ENCODE results near the gene PLEKHH2.

PLEKHH2 gene

DNA sequence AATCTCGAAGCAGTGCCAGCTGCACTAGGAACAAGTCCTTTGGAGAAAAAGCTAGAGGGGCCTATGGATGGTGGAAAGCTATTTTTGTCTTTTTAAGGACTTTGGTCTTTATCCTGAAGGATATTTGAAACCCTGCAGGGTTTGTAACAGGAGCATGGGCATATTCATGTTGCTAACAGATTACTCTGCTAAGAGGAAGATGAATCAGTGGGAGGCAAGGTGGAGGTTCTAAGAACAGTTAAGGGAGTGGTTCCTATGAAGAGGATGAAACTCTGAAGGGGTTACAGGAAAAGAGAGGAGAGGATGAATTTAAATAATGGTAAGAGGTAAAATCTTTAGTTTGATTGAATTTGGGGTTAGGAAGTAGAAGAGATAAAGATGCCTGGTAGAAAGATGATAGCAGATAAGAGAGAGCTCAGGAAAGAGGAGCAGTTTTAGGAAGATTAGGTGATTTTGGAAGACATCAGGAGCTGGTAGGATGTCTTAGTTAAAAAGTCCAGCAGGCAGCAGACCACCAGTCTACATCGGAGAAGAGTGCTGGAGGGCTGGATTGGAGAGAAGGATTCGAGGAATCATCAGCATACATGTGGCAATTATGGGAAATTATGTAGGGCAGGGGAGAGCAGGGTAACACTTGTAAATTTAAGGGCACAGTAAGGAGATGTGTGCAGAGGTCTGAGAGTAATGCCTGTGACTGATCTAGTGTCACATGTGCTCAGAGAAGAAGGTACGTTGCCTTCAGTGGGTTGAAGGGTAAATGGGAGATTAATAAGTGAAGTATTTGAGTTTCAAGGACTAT is 78.4 kb downstream of the PLEKHH2 start:
- TF ChIP-seq, protein P1, sequence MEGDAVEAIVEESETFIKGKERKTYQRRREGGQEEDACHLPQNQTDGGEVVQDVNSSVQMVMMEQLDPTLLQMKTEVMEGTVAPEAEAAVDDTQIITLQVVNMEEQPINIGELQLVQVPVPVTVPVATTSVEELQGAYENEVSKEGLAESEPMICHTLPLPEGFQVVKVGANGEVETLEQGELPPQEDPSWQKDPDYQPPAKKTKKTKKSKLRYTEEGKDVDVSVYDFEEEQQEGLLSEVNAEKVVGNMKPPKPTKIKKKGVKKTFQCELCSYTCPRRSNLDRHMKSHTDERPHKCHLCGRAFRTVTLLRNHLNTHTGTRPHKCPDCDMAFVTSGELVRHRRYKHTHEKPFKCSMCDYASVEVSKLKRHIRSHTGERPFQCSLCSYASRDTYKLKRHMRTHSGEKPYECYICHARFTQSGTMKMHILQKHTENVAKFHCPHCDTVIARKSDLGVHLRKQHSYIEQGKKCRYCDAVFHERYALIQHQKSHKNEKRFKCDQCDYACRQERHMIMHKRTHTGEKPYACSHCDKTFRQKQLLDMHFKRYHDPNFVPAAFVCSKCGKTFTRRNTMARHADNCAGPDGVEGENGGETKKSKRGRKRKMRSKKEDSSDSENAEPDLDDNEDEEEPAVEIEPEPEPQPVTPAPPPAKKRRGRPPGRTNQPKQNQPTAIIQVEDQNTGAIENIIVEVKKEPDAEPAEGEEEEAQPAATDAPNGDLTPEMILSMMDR (IDR thresholded peaks at IDR 0.05): no peak

GRCh38 chr2:43717322-43717721 is 80.3 kb downstream of the PLEKHH2 start:
- TF ChIP-seq, protein P1 (IDR thresholded peaks at IDR 0.05): no peak

GRCh38 chr2:43718530-43719124 is 81.6 kb downstream of the PLEKHH2 start:
- TF ChIP-seq, protein P1 (IDR thresholded peaks at IDR 0.05): no peak

- TF ChIP-seq, protein P1 (IDR thresholded peaks at IDR 0.05): no peak
Measured at GRCh38 chr2:43724728-43725526, 87.9 kb downstream of the PLEKHH2 start.

DNA sequence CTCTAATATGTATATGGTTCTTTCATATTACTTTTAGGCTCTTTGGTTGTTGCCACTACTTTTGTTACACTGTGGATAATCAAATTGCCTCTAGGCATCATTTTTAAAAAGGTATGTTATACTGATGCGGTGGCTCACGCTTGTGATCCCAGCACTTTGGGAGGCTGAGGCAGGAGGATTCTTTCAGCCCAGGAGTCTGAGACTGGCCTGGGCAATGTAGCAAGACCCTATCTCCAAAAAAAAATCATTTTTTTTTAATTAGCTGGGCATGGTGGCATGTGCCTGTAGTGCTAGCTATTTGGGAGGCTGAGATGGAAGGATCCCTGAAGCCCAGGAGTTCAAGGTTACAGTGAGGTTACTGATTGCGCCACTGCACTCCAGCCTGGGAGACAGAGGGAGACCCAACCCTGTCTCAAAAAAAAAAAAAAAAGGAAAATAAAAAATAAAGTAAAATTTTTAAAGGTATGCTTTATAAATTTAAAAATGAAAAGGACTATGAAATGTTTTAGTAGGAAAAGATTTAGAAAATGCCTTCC is 88.7 kb downstream of the PLEKHH2 start:
- TF ChIP-seq, protein P1 (IDR thresholded peaks at IDR 0.05): no peak

DNA sequence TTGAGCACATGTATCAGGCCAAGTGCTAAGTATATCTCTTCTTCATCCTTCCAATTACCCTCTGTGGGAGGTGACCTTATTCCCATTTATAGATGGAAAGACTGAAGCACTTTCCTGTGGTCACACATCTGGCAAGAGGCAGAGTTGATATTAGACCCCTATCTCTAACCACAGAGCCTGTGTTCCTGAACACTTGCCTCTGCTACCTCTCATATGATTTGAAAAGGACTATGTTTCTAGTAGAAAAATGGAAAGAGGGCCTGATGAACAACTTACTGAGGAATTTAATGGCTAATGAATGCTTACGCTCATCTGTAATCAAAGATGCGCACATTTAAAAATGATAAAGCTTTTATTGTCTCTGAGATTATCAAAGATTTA is 90.6 kb downstream of the PLEKHH2 start:
- TF ChIP-seq, protein P1 (IDR thresholded peaks at IDR 0.05): no peak

GRCh38 chr2:43729491-43730174 is 92.6 kb downstream of the PLEKHH2 start:
- TF ChIP-seq, protein P1 (IDR thresholded peaks at IDR 0.05): no peak
